Measurements from ENCODE around the gene RPS5. TPM values are rescaled to one million over a fixed set of nuclear protein-coding genes. Genes with fewer than 3 reads are reported as not detected.
A peak's percentile ranks its signal among the peaks of the same experiment; 100 is the strongest.

Gene RPS5
- total and polyA plus RNA-seq, 4 donors = 927 to 1,802 (median 1,090) TPM

DNA sequence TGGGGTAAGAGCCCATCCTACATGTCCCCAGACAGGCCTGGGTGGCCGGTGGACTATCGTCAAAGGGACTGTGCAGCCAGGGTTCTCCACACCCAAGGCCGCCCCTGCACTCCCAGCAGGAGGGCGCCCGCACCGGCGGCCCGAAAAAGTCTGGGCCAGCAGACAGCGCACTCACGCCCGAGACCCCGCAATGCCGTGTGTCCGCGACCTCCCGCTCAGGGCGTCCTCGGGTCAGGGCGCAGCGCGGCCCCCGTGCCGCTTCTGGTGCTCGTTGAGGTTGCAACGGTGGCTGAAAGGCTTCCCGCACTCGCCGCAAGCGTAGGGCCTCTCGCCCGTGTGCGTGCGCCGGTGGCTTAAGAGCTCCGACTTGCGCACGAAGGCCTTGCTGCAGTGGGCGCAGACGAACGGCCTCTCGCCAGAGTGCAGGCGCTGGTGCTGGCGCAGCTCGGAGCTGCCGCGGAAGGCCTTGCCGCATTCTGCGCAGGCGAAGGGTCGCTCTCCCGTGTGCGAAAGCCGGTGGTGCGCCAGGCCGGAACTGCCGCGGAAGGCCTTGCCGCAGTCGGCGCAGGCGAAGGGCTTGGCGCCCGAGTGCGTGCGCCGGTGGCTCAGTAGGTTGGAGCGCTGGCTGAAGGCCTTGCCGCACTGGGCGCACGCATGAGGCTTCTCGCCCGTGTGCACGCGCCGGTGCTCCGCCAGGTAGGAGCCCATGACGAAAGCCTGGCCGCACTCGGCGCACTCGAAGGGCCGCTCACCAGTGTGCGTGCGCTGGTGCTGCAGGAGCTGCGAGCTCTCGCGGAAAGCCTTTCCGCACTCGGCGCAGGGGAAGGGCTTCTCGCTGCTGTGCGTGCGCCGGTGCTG is 30.9 kb upstream of the RPS5 start:
- Histone ChIP-seq H3K27ac (ENCODE audit: low read depth in 1 of 2, low read length in 1 of 2) (no peak overlapping the region), H3K4me3 (no peak overlapping the region), H3K27me3 (ENCODE audit: control insufficient read depth in 3 of 3, insufficient read depth in 3 of 3, low read length in 2 of 3) (peaks cover 0 to 12% (median 7%) of the 10 kb centered on the region in 3 donors), H3K4me1 (ENCODE audit: control insufficient read depth in 5 of 5, insufficient read depth in 5 of 5, low read length in 5 of 5) (peaks cover 0 to 31% (median 0%) of the 10 kb centered on the region in 5 donors), H3K9me3 (ENCODE audit: control insufficient read depth in 4 of 4, insufficient read depth in 3 of 4, low read length in 3 of 4) (peaks cover 0 to 10% (median 0%) of the 10 kb centered on the region in 4 donors), H3K36me3 (ENCODE audit: control insufficient read depth in 4 of 4, insufficient read depth in 4 of 4, low read length in 4 of 4) (no peaks in the 10 kb centered on the region), H3K9ac (ENCODE audit: insufficient read depth in 1 of 2, low read length in 2 of 2) (no peak overlapping the region)
- TF ChIP-seq, protein P1, sequence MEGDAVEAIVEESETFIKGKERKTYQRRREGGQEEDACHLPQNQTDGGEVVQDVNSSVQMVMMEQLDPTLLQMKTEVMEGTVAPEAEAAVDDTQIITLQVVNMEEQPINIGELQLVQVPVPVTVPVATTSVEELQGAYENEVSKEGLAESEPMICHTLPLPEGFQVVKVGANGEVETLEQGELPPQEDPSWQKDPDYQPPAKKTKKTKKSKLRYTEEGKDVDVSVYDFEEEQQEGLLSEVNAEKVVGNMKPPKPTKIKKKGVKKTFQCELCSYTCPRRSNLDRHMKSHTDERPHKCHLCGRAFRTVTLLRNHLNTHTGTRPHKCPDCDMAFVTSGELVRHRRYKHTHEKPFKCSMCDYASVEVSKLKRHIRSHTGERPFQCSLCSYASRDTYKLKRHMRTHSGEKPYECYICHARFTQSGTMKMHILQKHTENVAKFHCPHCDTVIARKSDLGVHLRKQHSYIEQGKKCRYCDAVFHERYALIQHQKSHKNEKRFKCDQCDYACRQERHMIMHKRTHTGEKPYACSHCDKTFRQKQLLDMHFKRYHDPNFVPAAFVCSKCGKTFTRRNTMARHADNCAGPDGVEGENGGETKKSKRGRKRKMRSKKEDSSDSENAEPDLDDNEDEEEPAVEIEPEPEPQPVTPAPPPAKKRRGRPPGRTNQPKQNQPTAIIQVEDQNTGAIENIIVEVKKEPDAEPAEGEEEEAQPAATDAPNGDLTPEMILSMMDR (IDR thresholded peaks at IDR 0.05; ENCODE audit: control extremely low read depth, extremely low read depth) = no peak
- DNase-seq (peak; percentile 44 to 73 (median 53)), ATAC-seq (ENCODE audit: insufficient read depth, low FRiP score) (no peak)
- 8 to 22% methylated on average over 88 to 94 of the region's 94 CpGs for WGBS, 2 donors

DNA sequence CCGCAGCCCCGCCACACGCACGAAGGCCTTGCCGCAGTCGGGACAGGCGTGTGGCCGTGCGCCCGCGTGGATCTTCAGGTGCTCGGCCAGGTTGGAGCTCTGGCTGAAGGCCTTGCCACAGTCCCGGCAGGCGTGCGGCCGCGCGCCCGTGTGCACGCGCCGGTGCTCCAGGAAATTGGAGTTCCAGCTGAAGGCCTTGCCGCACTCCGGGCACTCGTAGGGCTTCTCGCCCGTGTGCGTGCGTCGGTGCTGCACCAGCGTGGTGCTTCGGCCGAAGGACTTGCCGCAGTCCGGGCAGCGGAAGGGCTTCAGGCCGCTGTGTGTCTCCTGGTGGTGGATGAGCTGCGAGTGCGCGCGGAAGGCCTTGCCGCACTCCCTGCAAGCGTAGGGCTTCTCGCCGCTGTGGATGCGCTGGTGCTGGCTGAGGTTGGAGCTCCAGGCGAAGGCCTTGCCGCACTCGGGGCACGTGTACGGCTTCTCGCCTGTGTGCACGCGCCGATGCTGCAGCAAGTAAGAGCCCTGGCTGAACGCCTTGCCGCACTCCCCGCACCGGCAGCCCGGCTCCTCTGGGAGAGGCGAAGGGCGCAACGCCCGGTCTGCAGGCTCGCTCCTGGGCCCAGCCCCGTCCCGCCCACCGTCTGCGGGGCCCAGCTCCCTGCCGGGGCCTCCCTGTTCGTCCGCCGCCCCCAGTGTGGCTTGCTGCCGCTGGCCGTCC is 30.1 kb upstream of the RPS5 start:
- DNase-seq (peak in 2 of 3 donors; percentile 37 to 46), ATAC-seq (ENCODE audit: insufficient read depth, low FRiP score) (no peak)
- no peak overlapping the region for H3K4me3 ChIP-seq
- peaks cover 0 to 38% (median 0%) of the 10 kb centered on the region in 5 donors for H3K4me1 ChIP-seq (ENCODE audit: control insufficient read depth in 5 of 5, insufficient read depth in 5 of 5, low read length in 5 of 5)
- H3K27me3 ChIP-seq (ENCODE audit: control insufficient read depth in 3 of 3, insufficient read depth in 3 of 3, low read length in 2 of 3) = peaks cover 0 to 9% (median 3%) of the 10 kb centered on the region in 3 donors
- H3K9ac ChIP-seq (ENCODE audit: insufficient read depth in 1 of 2, low read length in 2 of 2) = no peak overlapping the region
- no peaks in the 10 kb centered on the region for H3K36me3 ChIP-seq (ENCODE audit: control insufficient read depth in 4 of 4, insufficient read depth in 4 of 4, low read length in 4 of 4)
- WGBS, 2 donors = 23 to 52% methylated on average over 69 to 75 of the region's 75 CpGs
- H3K9me3 ChIP-seq (ENCODE audit: control insufficient read depth in 4 of 4, insufficient read depth in 3 of 4, low read length in 3 of 4) = peaks cover 0 to 12% (median 0%) of the 10 kb centered on the region in 4 donors
- H3K27ac ChIP-seq (ENCODE audit: low read depth in 1 of 2, low read length in 1 of 2) = no peak overlapping the region
- TF ChIP-seq, protein P1 (IDR thresholded peaks at IDR 0.05; ENCODE audit: control extremely low read depth, extremely low read depth) = no peak

DNA sequence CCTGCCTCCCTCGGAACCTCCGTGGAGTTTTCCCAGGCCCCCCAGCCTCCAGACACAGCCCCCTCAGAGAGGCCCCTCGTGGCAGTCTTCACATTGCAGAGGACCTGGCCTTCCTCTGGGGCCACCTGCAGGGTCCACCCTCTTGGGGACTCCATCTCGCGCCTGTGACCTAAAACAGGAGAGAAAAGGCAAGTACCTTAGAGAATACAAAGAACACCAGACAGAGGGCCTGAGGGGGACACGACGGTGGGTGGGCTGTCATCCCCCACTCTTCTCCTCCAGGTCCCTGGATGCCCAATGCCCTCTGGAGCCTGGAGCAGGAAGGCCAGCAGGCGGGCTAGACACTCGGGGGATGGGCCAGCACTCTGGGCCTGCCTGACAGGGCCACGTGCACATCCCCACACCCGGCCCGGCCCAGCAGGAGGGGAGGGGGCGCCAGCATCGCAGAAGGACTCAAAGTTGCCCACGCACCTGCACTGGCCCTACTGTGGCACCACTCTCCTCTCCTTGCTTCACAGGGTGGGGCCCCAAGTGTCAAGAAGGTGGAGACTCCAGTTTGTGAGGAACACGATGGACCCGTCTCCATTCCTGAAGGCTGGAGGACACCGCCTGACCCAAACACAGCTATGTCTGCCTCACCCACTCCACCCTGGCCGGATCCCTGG is 29.5 kb upstream of the RPS5 start:
- ATAC-seq (ENCODE audit: insufficient read depth, low FRiP score) (no peak), DNase-seq (no peak)
- WGBS, 2 donors = 80% methylated on average over 19 of the region's 19 CpGs
- H3K27ac ChIP-seq (ENCODE audit: low read depth in 1 of 2, low read length in 1 of 2) = no peak overlapping the region
- no peaks in the 10 kb centered on the region for H3K36me3 ChIP-seq (ENCODE audit: control insufficient read depth in 4 of 4, insufficient read depth in 4 of 4, low read length in 4 of 4)
- TF ChIP-seq, protein P1 (IDR thresholded peaks at IDR 0.05; ENCODE audit: control extremely low read depth, extremely low read depth) = no peak
- H3K4me3 ChIP-seq = no peak overlapping the region
- peaks cover 0 to 6% (median 3%) of the 10 kb centered on the region in 3 donors for H3K27me3 ChIP-seq (ENCODE audit: control insufficient read depth in 3 of 3, insufficient read depth in 3 of 3, low read length in 2 of 3)
- H3K9ac ChIP-seq (ENCODE audit: insufficient read depth in 1 of 2, low read length in 2 of 2) = no peak overlapping the region
- peaks cover 0 to 13% (median 0%) of the 10 kb centered on the region in 4 donors for H3K9me3 ChIP-seq (ENCODE audit: control insufficient read depth in 4 of 4, insufficient read depth in 3 of 4, low read length in 3 of 4)
- H3K4me1 ChIP-seq (ENCODE audit: control insufficient read depth in 5 of 5, insufficient read depth in 5 of 5, low read length in 5 of 5) = peaks cover 0 to 40% (median 0%) of the 10 kb centered on the region in 5 donors
